GM18868 (cell line): ENCODE results near the gene CPEB3.
A peak's percentile ranks its signal among the peaks of the same experiment; 100 is the strongest.

Experiments used
- ATAC-seq: cut with Tn5 transposase; IDR thresholded peaks from one replicate; pipeline ENCODE4 v1.9.1; 2021; ENCODE audit warnings: mild to moderate bottlenecking, moderate library complexity; ENCODE audit not compliant: unreplicated experiment

CPEB3 gene

DNA sequence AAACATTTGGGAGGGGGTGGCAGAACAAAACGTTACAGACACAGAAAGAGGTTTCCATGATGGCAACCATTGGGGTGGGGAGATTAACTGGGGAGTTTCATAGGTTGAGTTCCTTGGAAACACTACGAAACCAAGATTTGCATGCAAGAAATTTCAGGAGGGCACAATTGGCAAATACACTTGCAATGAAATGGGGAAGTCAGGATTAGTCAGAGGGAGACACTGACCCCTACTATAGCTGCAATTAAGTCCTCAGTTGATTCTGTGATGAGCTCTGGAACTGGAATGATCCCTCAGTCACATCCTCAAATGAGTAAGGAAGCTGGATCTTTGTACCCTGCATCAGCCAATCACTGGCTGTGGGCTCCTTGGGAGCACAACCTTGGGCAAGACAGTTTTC, 22.1 kb downstream of the CPEB3 start:
- ATAC-seq = no peak

DNA sequence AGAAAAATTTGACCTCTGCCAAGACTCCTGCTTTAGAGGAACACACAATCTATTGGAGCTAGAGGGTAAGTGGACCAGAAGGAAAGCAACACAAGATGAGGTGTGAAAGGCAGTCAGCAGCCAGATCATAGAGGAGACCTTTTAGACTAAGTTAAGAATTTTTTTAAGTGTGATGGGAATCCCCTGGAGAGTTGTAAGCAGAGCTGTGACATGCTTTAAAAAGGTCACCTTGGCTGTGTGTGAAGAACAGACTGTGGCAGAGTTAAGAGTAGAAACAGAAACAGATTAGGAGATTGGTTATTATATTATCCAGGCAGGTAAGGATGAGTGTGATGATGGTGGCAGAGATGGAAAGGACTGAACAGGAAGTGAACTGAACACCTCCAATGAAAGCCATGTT, 23.5 kb downstream of the CPEB3 start:
- ATAC-seq = peak; percentile 72

DNA sequence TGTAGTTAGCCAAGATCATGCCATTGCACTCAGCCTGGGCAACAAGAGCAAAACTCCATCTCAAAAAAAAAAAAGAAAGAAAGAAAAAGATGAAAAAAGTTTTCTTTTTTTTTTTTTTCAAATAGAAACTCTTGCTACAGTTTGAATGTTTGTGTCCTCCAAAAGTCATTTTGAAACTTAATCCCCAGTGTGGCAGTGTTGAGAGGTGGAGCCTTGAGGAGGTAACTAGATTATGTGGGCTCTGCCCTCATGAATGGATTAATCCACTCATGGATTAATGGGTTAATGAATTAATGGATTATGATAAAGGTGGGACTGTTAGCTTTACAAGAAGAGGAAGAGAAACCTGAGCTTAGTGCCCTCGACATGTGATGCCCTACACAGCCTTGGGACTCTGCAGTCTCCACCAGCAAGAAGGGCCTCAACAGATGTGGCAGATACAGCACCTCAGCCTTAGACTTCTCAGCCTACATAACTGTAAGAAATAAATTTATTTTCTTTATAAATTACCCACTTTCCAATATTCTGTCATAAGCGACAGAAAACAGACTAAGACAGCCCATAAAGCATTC, 25.1 kb downstream of the CPEB3 start:
- peak; percentile 53 for ATAC-seq

DNA sequence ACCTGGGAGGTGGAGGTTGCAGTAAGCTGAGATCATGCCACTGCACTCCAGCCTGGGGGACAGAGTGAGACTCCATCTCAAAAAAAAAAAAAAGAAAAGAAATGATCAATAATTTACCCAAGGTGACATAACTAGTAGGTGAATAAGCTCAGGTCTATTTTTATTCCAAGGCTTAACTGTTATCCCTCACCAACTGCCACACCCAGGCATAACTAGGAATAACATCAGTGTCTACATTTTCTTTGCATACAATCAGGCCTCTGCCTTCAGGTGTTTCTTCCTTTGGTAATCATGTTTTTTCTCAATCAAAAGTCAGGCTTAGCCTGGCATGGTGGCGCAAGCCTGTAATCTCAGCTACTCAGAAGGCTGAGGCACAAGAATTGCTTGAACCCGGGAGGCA, 26.6 kb downstream of the CPEB3 start:
- no peak for ATAC-seq

DNA sequence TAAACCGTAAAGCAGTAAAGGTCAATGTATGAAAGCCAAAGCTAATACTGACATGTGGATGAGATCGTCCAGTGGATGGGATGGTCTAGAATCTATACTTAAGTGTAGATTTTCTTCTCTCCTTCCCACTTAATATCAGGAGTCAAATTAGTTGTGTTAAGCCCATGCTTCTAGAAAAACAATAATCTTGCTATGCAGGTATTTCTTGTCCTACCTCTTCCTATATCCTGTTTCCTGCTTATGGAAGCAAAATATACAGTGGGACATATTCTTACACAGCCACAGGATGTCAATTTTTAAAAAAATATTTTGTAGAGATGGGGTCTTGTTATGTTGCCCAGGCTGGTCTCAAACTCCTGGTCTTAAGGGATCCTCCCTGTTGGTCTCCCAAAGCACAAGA, 27.5 kb downstream of the CPEB3 start:
- ATAC-seq = no peak

DNA sequence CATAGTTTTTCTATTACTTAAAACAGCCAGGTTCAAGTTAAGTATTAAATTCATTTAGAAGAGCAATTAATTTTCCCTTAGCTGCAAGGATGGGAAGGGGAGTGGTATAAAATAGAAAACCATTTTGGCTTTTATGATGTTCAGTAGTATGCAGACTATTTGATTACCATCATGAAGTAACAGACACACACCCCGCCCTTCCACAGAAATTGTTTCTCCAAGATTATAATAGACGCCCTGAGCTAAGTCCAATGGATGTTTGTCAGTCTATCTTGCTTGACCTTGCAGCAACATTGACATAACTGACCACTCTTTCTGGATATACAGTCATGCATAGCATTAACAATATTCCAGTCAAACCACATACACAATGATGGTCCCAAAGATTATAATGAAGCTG, 42.3 kb downstream of the CPEB3 start:
- no peak for ATAC-seq

DNA sequence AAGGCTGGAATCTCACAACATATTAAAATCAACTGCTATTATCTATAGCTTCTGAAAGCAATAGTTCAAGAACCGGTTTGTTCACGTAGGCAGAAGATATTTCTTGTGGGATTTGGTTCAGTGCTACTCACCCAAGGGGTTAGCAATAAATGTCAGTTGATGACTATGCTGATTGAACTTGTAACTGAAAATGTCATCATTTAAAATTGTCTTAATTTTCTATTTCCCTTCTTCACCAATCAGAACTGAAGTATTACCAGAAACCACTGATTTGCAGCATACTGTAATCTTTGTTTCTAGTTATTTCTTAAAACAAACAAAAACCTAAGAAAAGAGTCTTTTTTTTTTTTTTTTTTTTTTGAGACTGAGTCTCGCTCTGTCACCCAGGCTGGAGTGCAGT, 46.1 kb downstream of the CPEB3 start:
- ATAC-seq = peak; percentile 58

DNA sequence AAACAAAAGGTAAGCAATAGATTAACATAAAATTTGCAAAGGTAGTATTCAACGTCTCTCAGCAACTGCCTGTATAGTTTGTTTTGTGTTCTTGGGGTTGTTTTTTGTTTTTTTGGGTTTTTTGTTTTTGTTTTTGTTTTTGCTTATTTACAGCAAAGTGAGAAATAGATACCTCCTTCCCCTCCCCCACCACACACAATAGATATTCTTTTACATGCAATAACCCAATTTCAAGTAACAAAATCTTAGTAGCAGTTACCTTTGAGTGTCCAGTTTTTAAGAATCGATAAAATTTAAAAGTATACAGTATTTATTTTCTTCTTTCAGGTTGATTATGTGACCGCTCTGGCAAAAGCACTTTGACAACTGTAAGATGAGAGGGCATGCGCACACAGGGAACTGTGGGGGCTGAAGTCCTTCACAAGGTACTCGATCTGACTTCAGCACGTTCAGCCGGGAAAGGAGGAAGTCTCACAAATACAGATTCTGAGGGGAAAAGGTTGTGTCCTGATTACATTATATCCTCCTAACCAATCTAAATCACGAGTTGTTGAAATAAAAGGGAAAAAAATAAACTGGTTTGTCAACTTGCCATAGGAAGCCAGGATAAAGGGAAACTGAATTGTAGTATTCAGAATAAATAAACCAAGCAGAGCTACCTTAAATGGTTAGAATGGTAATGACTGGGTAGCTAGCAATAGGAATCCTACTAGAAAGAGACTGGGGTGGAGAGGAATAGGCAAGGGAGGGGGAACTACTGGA, 47.8 kb downstream of the CPEB3 start:
- ATAC-seq = peak; percentile 46

DNA sequence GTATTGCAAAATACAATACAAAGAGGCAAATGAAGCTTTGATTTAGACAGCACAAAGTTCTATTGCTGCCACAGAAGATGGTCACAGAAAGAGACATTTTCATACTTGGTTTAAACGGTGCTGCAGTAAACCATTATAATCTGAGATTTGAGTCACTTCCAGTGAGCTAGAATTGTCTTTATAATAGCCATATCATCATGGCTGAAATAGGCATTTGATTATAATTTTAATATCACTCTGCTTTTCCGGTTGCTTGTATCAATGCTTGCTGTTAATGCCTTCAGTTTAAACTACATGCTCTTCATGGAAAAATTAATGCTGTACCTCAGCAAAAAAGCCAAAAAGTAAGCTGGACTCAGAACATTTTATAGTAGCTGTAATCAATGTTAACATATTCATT, 48.5 kb downstream of the CPEB3 start:
- no peak for ATAC-seq

DNA sequence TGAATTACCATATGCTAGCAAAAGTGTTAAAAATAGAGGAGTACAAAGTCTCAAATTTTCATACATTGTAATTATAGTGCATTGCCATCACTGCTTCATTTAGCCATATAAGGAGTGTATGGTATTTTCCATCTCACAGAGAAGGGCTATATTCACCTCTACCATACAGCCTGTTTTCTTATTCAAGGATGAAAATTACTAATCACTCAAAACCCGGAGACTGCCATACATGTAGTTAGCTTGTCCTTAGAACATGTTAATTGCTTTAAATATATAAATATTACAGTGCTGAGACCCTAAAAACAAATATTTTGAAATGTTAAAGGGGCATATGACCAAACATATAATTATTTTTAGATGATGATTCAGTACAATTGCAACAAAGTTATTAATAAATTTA, 49.4 kb downstream of the CPEB3 start:
- no peak for ATAC-seq

DNA sequence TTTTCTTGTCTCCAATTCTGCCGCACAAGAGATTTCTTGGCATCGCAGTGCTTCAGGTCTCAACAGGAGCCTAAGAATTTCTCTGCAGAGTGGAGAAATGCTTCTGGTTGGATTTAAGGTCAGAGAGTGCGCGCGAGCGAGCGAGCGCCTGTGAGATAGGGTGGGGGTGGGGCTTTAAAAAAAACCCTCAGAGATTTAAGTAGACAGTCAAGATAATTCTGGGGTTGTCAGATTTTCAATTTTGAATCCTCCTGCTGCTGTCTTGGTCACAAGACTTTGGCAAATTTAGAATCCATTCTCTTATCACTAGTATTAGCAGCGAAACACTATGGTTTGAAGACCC, 49.7 kb downstream of the CPEB3 start:
- ATAC-seq = no peak

DNA sequence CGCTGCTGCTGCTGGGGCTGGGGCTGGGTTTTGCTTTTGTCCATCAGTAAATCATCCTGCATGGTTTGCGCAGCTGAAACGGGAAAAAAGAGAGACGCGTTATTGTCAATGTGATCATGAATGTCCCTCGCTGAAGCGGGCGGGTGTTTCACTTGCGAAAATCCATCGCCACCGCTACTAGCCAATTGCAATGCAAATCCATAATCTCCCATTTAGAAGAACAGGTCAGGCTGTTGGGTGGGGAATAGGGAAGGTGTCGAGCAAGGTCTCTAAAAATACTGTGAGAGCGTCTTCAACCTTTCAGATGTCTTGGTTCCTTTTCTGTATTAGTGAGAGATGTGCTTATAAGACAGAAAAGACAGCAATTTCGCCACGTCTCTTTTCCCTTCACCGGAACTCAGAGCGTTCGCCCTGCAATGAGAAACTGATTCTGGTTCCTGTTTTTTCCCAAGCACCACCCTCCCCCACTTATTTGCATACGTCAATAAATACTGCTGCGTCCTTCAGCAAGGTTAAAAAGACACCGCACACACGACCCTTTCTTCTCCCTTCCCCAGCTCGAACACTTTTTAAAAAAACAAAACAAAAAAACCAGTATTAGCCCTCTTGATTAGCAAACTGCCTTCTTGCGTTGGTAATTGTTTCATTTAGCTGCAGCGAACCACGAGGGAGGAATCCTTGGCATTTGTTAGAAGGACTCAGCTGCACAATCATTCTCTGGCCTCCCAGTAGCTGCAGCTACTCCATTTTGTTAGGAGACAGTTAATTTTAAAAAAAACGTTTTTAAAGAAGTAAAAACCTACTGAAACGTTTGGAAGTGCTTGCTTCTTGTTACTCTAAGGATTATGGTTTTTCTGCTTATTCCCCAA, 50.4 kb downstream of the CPEB3 start:
- ATAC-seq = peak; percentile 41

DNA sequence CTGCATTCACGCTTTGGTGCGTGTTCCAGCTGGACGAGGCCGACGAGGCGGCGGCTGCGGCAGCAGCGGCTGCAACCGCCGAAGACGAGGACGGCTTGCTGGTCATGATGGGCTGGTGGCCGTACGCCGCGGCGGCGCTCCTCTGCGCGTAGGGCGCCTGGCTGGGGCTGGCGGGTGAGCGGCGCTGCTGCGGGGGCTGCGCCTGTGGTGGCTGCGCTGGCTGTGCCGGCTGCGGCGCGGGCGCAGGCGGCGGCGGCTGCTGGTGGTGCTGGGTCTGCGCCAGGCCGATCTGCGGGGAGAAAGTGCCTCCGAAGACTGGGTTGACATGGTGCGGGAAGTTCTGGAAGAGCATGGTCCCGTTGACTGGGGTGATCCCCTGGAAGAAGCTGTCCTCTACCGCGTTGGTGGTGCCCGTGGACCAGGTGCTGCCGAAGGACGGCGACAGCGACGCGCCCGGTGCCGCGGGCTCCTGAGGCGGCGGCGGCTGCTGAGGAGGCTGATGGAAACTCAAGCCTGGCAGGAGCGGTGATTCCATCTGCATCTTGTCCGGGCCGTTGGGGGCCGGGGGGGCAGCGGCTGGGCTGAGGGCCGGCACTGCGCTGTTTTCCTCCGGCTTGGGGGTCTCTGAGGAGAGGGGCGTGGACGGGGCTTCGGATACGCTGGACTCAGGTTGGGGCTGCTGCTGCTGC, 51.1 kb downstream of the CPEB3 start:
- ATAC-seq = peak; percentile 30

DNA sequence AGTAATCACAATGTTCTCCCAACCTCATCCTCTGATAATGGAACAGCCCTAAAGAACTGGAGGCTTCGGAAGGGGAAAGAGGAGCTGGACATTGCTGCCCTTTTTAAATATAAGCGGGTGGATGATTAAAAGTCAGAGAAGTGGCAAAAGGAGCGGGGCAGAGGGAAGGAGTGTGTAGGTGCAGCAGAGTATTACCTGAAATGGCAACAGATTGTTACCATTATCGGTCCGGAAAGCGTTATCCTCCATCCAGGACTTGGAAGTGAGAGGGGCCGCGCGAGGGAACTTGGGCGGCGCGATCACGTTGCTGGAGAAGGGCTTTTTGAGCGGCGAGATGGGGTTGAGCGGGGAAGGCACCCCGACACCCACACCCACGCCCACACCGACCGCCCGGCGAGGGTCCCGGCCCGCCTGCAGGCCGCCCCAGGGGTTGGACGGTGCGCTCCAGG, 51.7 kb downstream of the CPEB3 start:
- no peak for ATAC-seq

DNA sequence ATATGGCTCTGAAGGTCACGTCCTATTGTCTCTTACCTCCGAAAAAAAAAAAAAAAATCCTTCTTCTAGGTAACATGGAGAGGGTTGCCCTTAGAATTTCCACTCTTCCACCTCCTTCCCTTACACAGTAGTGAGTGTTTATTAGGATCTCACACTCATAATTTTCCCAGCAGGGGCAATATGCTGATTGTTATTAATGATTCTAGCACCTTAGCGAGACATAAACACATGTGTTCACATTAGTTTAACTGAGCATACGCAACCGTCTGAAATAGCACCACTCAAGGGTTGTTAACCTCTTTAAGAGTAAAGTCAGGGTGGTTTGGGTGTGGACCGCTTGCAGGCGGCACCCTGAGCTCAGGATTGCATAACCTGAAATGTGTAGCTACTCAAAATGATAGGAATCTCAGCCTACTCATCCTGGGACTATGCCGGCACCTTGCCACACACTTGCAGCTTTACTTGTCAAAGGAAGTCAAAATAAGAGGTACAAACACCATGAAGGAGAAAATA, 52.2 kb downstream of the CPEB3 start:
- ATAC-seq = no peak

DNA sequence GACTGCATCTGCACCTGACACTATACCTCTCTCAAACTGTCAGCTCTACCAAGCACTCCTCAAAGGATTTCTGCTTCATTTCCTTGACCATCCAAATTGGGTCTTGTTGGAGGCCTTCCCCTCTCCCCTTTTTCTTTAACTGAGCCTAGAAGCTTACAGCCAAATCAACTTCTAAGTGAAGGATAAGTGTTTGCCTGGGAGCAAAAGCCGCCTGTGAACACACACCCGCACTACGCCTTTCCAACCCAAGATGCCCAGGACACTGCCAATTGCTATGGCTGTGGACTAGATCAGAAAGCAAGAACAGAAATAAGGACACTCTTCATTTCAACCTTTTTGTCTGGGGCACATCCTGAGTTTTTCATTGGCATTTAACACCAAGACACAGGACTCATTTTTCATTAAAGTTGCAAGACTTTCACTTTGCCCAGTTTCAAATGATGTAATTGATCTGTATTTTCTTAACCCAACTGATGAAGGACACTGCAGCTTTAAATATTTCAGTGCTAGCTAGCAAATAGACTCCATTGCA, 52.8 kb downstream of the CPEB3 start:
- no peak for ATAC-seq

DNA sequence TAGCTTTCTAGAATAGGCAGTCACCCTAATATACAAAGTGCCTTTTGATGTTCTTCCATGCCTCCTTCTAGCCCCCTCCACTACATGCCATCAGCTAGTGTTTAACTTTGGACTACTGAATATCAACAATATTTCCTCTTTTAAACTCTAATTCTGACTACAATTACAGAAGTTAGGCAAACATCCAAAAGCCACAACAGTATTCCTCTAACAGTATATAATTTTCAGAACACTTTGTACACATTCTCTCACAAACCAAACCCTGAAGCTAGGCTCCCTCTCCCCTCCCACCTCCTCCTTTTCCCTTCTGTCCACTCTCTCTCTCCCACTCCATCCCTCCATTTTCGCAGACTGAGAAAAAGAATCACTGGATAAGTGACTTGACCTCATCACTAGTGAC, 59.7 kb downstream of the CPEB3 start:
- no peak for ATAC-seq

DNA sequence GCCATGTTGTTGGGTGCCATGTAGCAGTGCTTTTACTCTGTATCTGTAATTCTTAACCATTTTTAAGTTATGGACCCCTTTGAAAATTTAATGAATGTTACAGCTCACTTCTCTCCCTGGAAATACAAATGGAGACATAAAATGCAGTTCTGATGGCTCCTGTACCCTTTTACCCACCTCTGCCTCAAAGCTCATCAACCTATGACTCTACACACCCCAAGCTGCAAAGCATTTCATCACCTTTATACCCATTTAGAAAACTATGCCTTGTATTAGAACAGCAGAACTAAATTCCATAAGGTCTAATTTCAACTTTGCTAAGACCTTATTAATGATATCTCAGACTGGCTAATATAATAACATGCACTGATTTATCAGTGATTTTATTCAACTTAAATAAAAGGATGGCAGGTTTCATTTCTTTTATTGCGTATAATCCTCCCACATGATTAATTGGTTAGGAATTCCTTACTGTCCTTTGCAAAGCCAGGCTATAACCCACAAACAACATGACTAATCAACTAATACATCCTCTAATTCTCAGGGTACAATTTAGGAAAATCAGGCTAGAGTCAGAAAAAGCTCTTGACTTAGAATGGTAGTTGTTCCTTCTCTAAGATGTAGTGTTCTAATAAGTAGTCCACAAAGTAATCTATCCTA, 68.1 kb downstream of the CPEB3 start:
- no peak for ATAC-seq

DNA sequence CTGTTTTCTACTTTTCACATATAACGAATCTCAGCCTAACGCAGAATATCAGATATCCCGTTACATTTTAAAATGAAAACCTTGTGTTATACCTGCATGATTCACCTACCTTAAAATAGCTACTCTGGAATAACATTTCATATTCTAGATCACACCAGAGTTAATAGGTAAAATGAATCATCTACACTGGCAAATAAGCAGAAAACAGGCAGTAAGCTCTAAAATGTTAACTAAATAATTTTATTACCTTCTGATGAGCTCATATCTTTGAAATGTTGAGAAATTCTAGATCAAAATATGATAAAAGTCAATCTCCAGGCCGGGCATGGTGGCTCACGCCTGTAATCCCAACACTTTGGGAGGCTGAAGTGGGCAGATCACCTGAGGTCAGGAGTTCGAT, 71.3 kb downstream of the CPEB3 start:
- no peak for ATAC-seq

DNA sequence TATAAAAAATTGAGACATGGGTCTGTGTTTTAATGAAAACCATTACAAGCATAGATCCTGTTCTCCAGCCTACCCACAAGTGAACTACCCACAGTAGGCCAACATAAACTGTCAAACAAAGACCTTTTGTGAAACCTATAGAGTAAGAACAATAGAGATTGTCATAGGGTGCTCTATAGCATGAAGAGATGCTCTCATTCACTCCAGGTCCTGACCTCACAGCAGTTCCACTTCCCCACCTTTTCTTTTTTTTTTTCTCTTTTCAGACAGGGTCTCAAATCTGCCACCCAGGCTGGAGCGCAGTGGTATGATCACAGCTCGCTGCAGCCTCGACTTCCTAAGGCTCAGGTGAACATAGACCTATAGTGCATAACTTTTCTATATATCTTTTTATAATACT, 72.3 kb downstream of the CPEB3 start:
- no peak for ATAC-seq
